Measurements from ENCODE around the gene DPP6.

Gene DPP6

GRCh38 chr7:154592388-154592787 lies 540.2 kb downstream of the DPP6 start:
- DNase-seq (ENCODE audit: low read depth in 2 of 2): no peak

- no peak for DNase-seq (ENCODE audit: low read depth in 2 of 2)
Observed at GRCh38 chr7:154598396-154598795, 546.2 kb downstream of the DPP6 start.

- DNase-seq (ENCODE audit: low read depth in 2 of 2): no peak
Observed at GRCh38 chr7:154598864-154599263, 546.7 kb downstream of the DPP6 start.

- DNase-seq (ENCODE audit: low read depth in 2 of 2): no peak
Observed at GRCh38 chr7:154610903-154611302, 558.7 kb downstream of the DPP6 start.

GRCh38 chr7:154613811-154614210 lies 561.6 kb downstream of the DPP6 start:
- no peak for DNase-seq (ENCODE audit: low read depth in 2 of 2)

GRCh38 chr7:154620141-154620755 lies 568.0 kb downstream of the DPP6 start:
- DNase-seq (ENCODE audit: low read depth in 2 of 2): no peak

GRCh38 chr7:154623399-154623798 lies 571.2 kb downstream of the DPP6 start:
- DNase-seq (ENCODE audit: low read depth in 2 of 2): no peak

GRCh38 chr7:154627646-154628290 lies 575.6 kb downstream of the DPP6 start:
- DNase-seq (ENCODE audit: low read depth in 2 of 2): no peak

- no peak for DNase-seq (ENCODE audit: low read depth in 2 of 2)
Observed at GRCh38 chr7:154628556-154628955, 576.4 kb downstream of the DPP6 start.

- no peak for DNase-seq (ENCODE audit: low read depth in 2 of 2)
Observed at GRCh38 chr7:154631162-154631561, 579.0 kb downstream of the DPP6 start.

GRCh38 chr7:154633641-154634040 lies 581.4 kb downstream of the DPP6 start:
- DNase-seq (ENCODE audit: low read depth in 2 of 2): no peak

GRCh38 chr7:154638286-154638685 lies 586.1 kb downstream of the DPP6 start:
- DNase-seq (ENCODE audit: low read depth in 2 of 2): no peak

- DNase-seq (ENCODE audit: low read depth in 2 of 2): no peak
Observed at GRCh38 chr7:154640266-154640865, 588.2 kb downstream of the DPP6 start.

GRCh38 chr7:154640917-154641316 lies 588.7 kb downstream of the DPP6 start:
- no peak for DNase-seq (ENCODE audit: low read depth in 2 of 2)

GRCh38 chr7:154644366-154644765 lies 592.2 kb downstream of the DPP6 start:
- DNase-seq (ENCODE audit: low read depth in 2 of 2): no peak

GRCh38 chr7:154646126-154647013 lies 594.2 kb downstream of the DPP6 start:
- DNase-seq (ENCODE audit: low read depth in 2 of 2): no peak

GRCh38 chr7:154647625-154648024 lies 595.4 kb downstream of the DPP6 start:
- DNase-seq (ENCODE audit: low read depth in 2 of 2): no peak

GRCh38 chr7:154649015-154649414 lies 596.8 kb downstream of the DPP6 start:
- DNase-seq (ENCODE audit: low read depth in 2 of 2): no peak

GRCh38 chr7:154649434-154649833 lies 597.2 kb downstream of the DPP6 start:
- DNase-seq (ENCODE audit: low read depth in 2 of 2): no peak

GRCh38 chr7:154650275-154650674 lies 598.1 kb downstream of the DPP6 start:
- no peak for DNase-seq (ENCODE audit: low read depth in 2 of 2)

- DNase-seq (ENCODE audit: low read depth in 2 of 2): no peak
Observed at GRCh38 chr7:154651501-154651900, 599.3 kb downstream of the DPP6 start.

- no peak for DNase-seq (ENCODE audit: low read depth in 2 of 2)
Observed at GRCh38 chr7:154652564-154652963, 600.4 kb downstream of the DPP6 start.

Measured in stimulated activated CD8-positive, alpha-beta memory T cell treated with anti-CD3 and anti-CD28 coated beads, Interleukin-15, amount 100 ng/mL, for 4 hours (primary cell).